Ishikawa (cell line): Measurements from ENCODE around the gene CACNG4.

Source experiments
- CEBPB ChIP-seq: IDR thresholded peaks from 2 replicates; pipeline ENCODE4 v1.6.1; 2012
- EP300 ChIP-seq: IDR thresholded peaks from 2 replicates; pipeline ENCODE4 v1.6.1; 2012; ENCODE audit warnings: borderline replicate concordance
- FOXM1 ChIP-seq: IDR thresholded peaks from 2 replicates; pipeline ENCODE4 v1.6.1; 2012; ENCODE audit warnings: low read depth, borderline replicate concordance
- RAD21 ChIP-seq: IDR thresholded peaks from 2 replicates; pipeline ENCODE4 v1.6.1; 2012; ENCODE audit warnings: low read depth
- TAF1 ChIP-seq: IDR thresholded peaks from 2 replicates; pipeline ENCODE4 v1.6.1; 2012; ENCODE audit warnings: low read depth, mild to moderate bottlenecking
- ZBTB7A ChIP-seq: IDR thresholded peaks from 2 replicates; pipeline ENCODE4 v1.6.1; 2012; ENCODE audit warnings: low read depth
- TF ChIP-seq, protein P1 (sequence below): IDR thresholded peaks from 2 replicates; pipeline ENCODE4 v1.6.1; 2012; ENCODE audit warnings: low read depth, mild to moderate bottlenecking
- TF ChIP-seq, protein P2 (sequence below): IDR thresholded peaks from 2 replicates; pipeline ENCODE4 v1.6.1; 2012
- TF ChIP-seq, protein P3 (sequence below): IDR thresholded peaks from 2 replicates; pipeline ENCODE4 v1.6.1; 2012

DNA sequence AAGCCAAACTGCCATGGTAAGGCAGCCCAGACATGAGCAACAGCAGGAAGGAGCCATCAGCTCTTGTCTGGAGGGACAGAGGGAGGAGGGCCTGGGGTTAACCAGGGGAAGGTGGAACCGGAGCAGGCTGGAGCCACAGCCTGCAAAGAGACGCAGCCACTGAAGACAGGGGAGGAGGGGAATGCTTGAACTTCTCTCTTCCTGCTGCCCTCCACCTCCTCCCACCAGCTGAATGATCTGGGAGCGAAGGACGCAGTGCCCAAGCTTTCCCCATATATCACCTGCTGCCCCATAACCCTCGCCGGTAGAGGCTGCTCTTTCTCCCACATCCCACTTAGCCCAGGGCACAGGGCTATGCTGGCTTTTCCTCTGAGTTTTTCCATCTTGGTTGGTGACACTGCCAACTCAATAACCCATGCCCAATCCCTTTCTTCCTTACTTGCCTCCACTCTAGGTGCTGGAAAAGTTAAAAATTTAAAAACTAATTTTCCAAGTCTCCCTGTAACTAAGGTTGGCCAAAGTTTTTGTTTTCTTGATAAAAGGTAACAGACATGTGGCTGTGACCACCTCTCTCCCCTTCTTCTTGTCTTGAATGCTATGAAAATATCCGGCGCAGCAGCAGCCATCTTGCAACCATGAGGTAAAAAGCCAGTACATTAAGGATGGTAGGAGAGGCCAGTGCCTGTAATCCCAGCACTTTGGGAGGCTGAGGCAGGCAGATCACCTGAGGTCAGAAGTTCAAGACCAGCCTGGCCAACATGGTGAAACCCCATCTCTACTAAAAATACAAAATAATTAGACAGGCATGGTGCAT, 21.8 kb upstream of the CACNG4 start:
- TF ChIP-seq EP300 (no peak), ZBTB7A (no peak), FOXM1 (no peak), TAF1 (no peak), CEBPB (no peak), RAD21 (no peak)
- TF ChIP-seq, protein P1, sequence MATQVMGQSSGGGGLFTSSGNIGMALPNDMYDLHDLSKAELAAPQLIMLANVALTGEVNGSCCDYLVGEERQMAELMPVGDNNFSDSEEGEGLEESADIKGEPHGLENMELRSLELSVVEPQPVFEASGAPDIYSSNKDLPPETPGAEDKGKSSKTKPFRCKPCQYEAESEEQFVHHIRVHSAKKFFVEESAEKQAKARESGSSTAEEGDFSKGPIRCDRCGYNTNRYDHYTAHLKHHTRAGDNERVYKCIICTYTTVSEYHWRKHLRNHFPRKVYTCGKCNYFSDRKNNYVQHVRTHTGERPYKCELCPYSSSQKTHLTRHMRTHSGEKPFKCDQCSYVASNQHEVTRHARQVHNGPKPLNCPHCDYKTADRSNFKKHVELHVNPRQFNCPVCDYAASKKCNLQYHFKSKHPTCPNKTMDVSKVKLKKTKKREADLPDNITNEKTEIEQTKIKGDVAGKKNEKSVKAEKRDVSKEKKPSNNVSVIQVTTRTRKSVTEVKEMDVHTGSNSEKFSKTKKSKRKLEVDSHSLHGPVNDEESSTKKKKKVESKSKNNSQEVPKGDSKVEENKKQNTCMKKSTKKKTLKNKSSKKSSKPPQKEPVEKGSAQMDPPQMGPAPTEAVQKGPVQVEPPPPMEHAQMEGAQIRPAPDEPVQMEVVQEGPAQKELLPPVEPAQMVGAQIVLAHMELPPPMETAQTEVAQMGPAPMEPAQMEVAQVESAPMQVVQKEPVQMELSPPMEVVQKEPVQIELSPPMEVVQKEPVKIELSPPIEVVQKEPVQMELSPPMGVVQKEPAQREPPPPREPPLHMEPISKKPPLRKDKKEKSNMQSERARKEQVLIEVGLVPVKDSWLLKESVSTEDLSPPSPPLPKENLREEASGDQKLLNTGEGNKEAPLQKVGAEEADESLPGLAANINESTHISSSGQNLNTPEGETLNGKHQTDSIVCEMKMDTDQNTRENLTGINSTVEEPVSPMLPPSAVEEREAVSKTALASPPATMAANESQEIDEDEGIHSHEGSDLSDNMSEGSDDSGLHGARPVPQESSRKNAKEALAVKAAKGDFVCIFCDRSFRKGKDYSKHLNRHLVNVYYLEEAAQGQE, result no peak
- TF ChIP-seq, protein P2, sequence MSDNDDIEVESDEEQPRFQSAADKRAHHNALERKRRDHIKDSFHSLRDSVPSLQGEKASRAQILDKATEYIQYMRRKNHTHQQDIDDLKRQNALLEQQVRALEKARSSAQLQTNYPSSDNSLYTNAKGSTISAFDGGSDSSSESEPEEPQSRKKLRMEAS, result no peak
- TF ChIP-seq, protein P3, sequence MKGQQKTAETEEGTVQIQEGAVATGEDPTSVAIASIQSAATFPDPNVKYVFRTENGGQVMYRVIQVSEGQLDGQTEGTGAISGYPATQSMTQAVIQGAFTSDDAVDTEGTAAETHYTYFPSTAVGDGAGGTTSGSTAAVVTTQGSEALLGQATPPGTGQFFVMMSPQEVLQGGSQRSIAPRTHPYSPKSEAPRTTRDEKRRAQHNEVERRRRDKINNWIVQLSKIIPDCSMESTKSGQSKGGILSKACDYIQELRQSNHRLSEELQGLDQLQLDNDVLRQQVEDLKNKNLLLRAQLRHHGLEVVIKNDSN, result no peak
